ENCODE data around the gene MCRIP1. TPM values are rescaled to one million over a fixed set of nuclear protein-coding genes. Genes with fewer than 3 reads are reported as not detected.

Gene MCRIP1
- total RNA-seq, 1 experiment from 2014 or later, result 59.7 TPM

- H3K27ac Mint-ChIP-seq (ENCODE audit: unreplicated experiment), result no peak overlapping the region
- TF ChIP-seq CTCF (IDR thresholded peaks at IDR 0.05; ENCODE audit: insufficient read depth in 1 of 2, low read depth in 1 of 2, low read length in 1 of 2, severe bottlenecking in 1 of 2, unreplicated experiment in 1 of 2), result no peak
- H3K27me3 ChIP-seq (replicated peaks; ENCODE audit: control insufficient read depth, insufficient read depth, low read length), result no peaks in the 10 kb centered on the region
- intact Hi-C loops (cut with micrococcal nuclease; ENCODE audit: unreplicated experiment), result no loop called here
- H3K4me1 Mint-ChIP-seq (ENCODE audit: low read depth, unreplicated experiment), result no peaks in the 10 kb centered on the region
- no peak overlapping the region for H3K4me3 Mint-ChIP-seq (ENCODE audit: unreplicated experiment)
- no peaks in the 10 kb centered on the region for H3K27me3 Mint-ChIP-seq (ENCODE audit: insufficient read depth, unreplicated experiment)
- no peak overlapping the region for H3K4me3 ChIP-seq (ENCODE audit: low read depth, low read length)
- ChIA-PET CTCF (no interaction called here), POLR2A (interaction anchor here (0.6 kb wide), 1 partner anchor 116 kb away, joined by 5 read pairs; no protein-coding TSS in a partner anchor)
- peaks cover under 1% of the 10 kb centered on the region; the same call in 1 of the 2 replicates for H3K36me3 ChIP-seq (ENCODE audit: control insufficient read depth, insufficient read depth, low read length)
- H3K4me1 ChIP-seq, result no peaks in the 10 kb centered on the region
- no peak for DNase-seq
- H3K9me3 ChIP-seq, result no peaks in the 10 kb centered on the region
- H3K9me3 Mint-ChIP-seq (ENCODE audit: unreplicated experiment), result no peaks in the 10 kb centered on the region
- BruUV-seq (replicated peaks), result no TSS peak
- H3K36me3 Mint-ChIP-seq (ENCODE audit: insufficient read depth, unreplicated experiment), result peaks cover 95% of the 10 kb centered on the region
Observed at GRCh38 chr17:81845881-81846742, 13.0 kb upstream of the MCRIP1 start.

DNA sequence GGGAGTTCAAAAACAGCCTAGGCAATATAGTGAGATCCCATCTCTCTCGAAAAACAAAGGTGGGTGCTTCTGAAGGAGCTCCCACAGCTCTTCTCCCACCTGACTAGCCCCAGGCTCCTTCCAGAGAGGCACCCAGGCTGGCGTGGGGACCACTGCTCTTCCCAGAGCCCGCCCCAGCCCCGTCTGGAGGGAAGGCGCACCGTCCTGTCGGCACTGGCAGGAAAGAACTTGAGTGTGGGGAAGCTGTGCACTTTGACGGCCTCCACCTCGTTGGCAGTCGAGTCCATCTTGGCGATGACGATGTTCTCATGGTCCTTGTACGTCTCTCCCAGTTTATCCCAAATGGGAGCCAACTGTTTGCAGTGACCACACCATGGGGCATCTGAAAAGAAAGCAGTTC lies 12.3 kb upstream of the MCRIP1 start:
- POLR2A ChIA-PET, result no interaction called here
- no TSS peak for BruUV-seq (replicated peaks)
- CTCF ChIA-PET, result no interaction called here

DNA sequence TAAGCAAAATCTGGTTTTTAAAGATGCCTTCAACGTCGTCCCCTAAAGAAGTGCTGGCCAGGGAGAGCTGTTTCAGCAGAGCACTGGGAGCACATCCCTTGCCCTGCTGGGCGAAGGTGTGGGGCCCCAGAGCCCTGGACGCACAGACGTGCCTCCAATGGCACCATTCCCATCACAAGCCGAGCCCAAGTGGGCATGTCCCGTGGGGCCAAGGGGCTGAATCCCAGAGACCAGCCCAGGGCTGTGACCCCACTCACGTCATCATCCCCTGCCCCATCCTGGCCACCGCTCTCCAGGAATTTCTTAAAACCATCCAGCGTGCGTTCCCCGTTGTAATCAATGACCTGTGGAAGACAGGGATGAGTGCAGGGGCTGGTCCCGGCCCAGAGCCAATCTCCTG lies 11.8 kb upstream of the MCRIP1 start:
- no TSS peak for BruUV-seq (replicated peaks)
- Histone ChIP-seq H3K4me1 (no peaks in the 10 kb centered on the region), H3K36me3 (ENCODE audit: control insufficient read depth, insufficient read depth, low read length) (no peaks in the 10 kb centered on the region; the same call in 1 of the 2 replicates), H3K9me3 (no peaks in the 10 kb centered on the region), H3K27me3 (replicated peaks; ENCODE audit: control insufficient read depth, insufficient read depth, low read length) (no peaks in the 10 kb centered on the region), H3K4me3 (ENCODE audit: low read depth, low read length) (no peak overlapping the region)
- Mint-ChIP-seq H3K36me3 (ENCODE audit: insufficient read depth, unreplicated experiment) (peaks cover 89% of the 10 kb centered on the region), H3K4me3 (ENCODE audit: unreplicated experiment) (no peak overlapping the region), H3K27me3 (ENCODE audit: insufficient read depth, unreplicated experiment) (no peaks in the 10 kb centered on the region), H3K9me3 (ENCODE audit: unreplicated experiment) (no peaks in the 10 kb centered on the region), H3K27ac (ENCODE audit: unreplicated experiment) (peak overlapping the region; percentile 76), H3K4me1 (ENCODE audit: low read depth, unreplicated experiment) (no peaks in the 10 kb centered on the region)
- DNase-seq, result no peak
- ChIA-PET CTCF (no interaction called here), POLR2A (no interaction called here)
- intact Hi-C loops (cut with micrococcal nuclease; ENCODE audit: unreplicated experiment), result no loop called here
- TF ChIP-seq CTCF (IDR thresholded peaks at IDR 0.05; ENCODE audit: insufficient read depth in 1 of 2, low read depth in 1 of 2, low read length in 1 of 2, severe bottlenecking in 1 of 2, unreplicated experiment in 1 of 2), result no peak

More for the DNA sequence above, 12.3 kb upstream of the MCRIP1 start:
- H3K36me3 ChIP-seq (ENCODE audit: control insufficient read depth, insufficient read depth, low read length), result no peaks in the 10 kb centered on the region; the same call in 1 of the 2 replicates
- Mint-ChIP-seq H3K27me3 (ENCODE audit: insufficient read depth, unreplicated experiment) (no peaks in the 10 kb centered on the region), H3K4me1 (ENCODE audit: low read depth, unreplicated experiment) (no peaks in the 10 kb centered on the region), H3K27ac (ENCODE audit: unreplicated experiment) (no peak overlapping the region), H3K9me3 (ENCODE audit: unreplicated experiment) (no peaks in the 10 kb centered on the region), H3K36me3 (ENCODE audit: insufficient read depth, unreplicated experiment) (peaks cover 94% of the 10 kb centered on the region), H3K4me3 (ENCODE audit: unreplicated experiment) (no peak overlapping the region)
- H3K4me3 ChIP-seq (ENCODE audit: low read depth, low read length), result no peak overlapping the region
- H3K9me3 ChIP-seq, result no peaks in the 10 kb centered on the region
- no peak for DNase-seq
- no peaks in the 10 kb centered on the region for H3K4me1 ChIP-seq
- H3K27me3 ChIP-seq (replicated peaks; ENCODE audit: control insufficient read depth, insufficient read depth, low read length), result no peaks in the 10 kb centered on the region
- no peak for TF ChIP-seq CTCF (IDR thresholded peaks at IDR 0.05; ENCODE audit: insufficient read depth in 1 of 2, low read depth in 1 of 2, low read length in 1 of 2, severe bottlenecking in 1 of 2, unreplicated experiment in 1 of 2)
- intact Hi-C loops (cut with micrococcal nuclease; ENCODE audit: unreplicated experiment), result no loop called here

Data from Caco-2 (cell line).